ENCODE measurements around the gene PTPN1. TPM values are rescaled to one million over a fixed set of nuclear protein-coding genes. Genes with fewer than 3 reads are reported as not detected.
A peak's percentile ranks its signal among the peaks of the same experiment; 100 is the strongest.

PTPN1 gene
- total RNA-seq, 1 donor from 2014 or later = 47.5 TPM

DNA sequence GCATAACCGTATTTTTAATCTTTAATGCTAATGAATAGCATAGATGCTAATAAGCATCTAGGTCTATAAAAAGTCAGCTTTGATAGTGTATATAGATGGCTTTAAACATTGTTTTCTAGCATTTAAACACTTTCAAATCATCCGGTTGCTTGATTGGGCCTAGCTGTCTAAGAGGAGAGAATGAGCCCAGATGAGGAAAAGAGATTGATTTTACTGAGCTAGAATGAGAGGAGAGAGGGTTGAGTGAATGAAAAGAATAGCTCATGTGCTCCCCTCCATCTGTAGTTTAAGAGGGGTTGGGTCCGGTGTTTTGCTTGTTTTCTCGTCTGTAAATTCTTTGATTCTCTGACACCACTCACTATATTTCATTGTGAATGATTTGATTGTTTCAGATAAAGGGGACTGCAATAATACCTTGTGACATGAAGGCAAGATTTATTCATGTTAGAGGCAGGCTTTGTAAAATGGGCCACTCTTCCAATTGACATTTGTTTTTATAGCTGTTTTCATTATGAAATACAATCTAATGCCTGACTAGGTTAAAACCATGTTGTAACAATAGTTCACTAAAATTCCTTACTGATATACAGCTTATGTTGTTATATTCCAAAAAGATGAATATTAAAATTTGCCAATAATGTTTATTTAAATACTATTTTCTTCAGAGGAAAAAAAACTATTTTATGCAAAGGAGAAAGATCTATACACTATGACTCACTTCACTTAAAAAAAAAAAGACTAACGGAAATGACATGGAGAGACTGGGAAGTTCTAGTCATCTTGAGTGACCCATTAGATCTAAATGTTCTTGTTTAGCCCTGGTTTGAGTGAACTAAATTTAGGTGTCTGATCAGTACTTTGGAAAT, 3.2 kb downstream of the PTPN1 start:
- peaks cover 3% of the 10 kb centered on the region for H3K9me3 Mint-ChIP-seq (ENCODE audit: unreplicated experiment)
- peaks cover 16% of the 10 kb centered on the region for H3K4me1 Mint-ChIP-seq (ENCODE audit: low read depth, unreplicated experiment)
- H3K27me3 Mint-ChIP-seq (ENCODE audit: unreplicated experiment) = peaks cover 3% of the 10 kb centered on the region
- no peaks in the 10 kb centered on the region for H3K36me3 Mint-ChIP-seq (ENCODE audit: unreplicated experiment)
- TF ChIP-seq, protein P1, sequence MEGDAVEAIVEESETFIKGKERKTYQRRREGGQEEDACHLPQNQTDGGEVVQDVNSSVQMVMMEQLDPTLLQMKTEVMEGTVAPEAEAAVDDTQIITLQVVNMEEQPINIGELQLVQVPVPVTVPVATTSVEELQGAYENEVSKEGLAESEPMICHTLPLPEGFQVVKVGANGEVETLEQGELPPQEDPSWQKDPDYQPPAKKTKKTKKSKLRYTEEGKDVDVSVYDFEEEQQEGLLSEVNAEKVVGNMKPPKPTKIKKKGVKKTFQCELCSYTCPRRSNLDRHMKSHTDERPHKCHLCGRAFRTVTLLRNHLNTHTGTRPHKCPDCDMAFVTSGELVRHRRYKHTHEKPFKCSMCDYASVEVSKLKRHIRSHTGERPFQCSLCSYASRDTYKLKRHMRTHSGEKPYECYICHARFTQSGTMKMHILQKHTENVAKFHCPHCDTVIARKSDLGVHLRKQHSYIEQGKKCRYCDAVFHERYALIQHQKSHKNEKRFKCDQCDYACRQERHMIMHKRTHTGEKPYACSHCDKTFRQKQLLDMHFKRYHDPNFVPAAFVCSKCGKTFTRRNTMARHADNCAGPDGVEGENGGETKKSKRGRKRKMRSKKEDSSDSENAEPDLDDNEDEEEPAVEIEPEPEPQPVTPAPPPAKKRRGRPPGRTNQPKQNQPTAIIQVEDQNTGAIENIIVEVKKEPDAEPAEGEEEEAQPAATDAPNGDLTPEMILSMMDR (IDR thresholded peaks at IDR 0.05; ENCODE audit: partially characterized antibody, unreplicated experiment) = no peak
- DNase-seq = no peak
- no peak overlapping the region for H3K27ac Mint-ChIP-seq (ENCODE audit: unreplicated experiment)
- peak overlapping the region; percentile 7 for H3K4me3 Mint-ChIP-seq (ENCODE audit: unreplicated experiment)

- TF ChIP-seq, protein P1 (IDR thresholded peaks at IDR 0.05; ENCODE audit: partially characterized antibody, unreplicated experiment) = no peak
- Mint-ChIP-seq H3K27ac (ENCODE audit: unreplicated experiment) (no peak overlapping the region), H3K4me1 (ENCODE audit: low read depth, unreplicated experiment) (peaks cover 15% of the 10 kb centered on the region), H3K27me3 (ENCODE audit: unreplicated experiment) (peaks cover 3% of the 10 kb centered on the region), H3K4me3 (ENCODE audit: unreplicated experiment) (no peak overlapping the region), H3K9me3 (ENCODE audit: unreplicated experiment) (peaks cover under 1% of the 10 kb centered on the region), H3K36me3 (ENCODE audit: unreplicated experiment) (no peaks in the 10 kb centered on the region)
- no peak for DNase-seq
Measured at GRCh38 chr20:50514035-50514337, 3.8 kb downstream of the PTPN1 start.

DNA sequence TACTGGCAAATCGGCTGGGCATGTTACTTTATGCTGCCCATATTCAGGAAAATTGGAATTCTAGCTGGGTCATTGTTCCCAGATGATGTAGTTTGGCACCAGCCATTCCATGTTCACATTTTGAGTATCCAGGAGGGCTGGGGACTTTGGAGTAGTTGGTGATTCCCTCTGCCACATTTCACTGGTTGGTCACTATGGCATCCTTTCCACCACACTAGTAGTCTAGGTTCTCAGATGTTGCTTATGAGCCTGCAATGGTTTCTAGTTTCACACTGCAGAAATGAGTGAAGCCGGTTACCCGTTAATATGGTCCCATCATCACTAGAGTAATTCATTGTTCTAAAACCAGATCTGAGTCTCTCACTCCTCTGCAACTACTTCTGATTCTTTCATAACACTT, 4.6 kb downstream of the PTPN1 start:
- H3K4me3 Mint-ChIP-seq (ENCODE audit: unreplicated experiment) = no peak overlapping the region

GRCh38 chr20:50515471-50516106, 5.4 kb downstream of the PTPN1 start:
- Mint-ChIP-seq H3K27ac (ENCODE audit: unreplicated experiment) (no peak overlapping the region), H3K36me3 (ENCODE audit: unreplicated experiment) (no peaks in the 10 kb centered on the region), H3K4me3 (ENCODE audit: unreplicated experiment) (no peak overlapping the region), H3K9me3 (ENCODE audit: unreplicated experiment) (no peaks in the 10 kb centered on the region), H3K4me1 (ENCODE audit: low read depth, unreplicated experiment) (peaks cover 15% of the 10 kb centered on the region), H3K27me3 (ENCODE audit: unreplicated experiment) (peaks cover 3% of the 10 kb centered on the region)
- no peak for DNase-seq
- TF ChIP-seq, protein P1 (IDR thresholded peaks at IDR 0.05; ENCODE audit: partially characterized antibody, unreplicated experiment) = no peak

More for the DNA sequence above, 4.6 kb downstream of the PTPN1 start:
- TF ChIP-seq, protein P1 (IDR thresholded peaks at IDR 0.05; ENCODE audit: partially characterized antibody, unreplicated experiment) = no peak
- no peak for DNase-seq
- Mint-ChIP-seq H3K27me3 (ENCODE audit: unreplicated experiment) (peaks cover 3% of the 10 kb centered on the region), H3K9me3 (ENCODE audit: unreplicated experiment) (no peaks in the 10 kb centered on the region), H3K4me1 (ENCODE audit: low read depth, unreplicated experiment) (peaks cover 15% of the 10 kb centered on the region), H3K27ac (ENCODE audit: unreplicated experiment) (no peak overlapping the region), H3K36me3 (ENCODE audit: unreplicated experiment) (no peaks in the 10 kb centered on the region)
